OCI-LY3 (cell line): ENCODE data around the gene RINL.

Source experiments
- H2AFZ ChIP-seq: fragments of 200-600, 300-600 bp; shearing (Covaris generic); 2 replicates; pipeline ENCODE4 v1.6.0; 2014; ENCODE audit warnings: antibody characterized with exemption, low read depth, low read length
- H3K27ac ChIP-seq: fragments of 200-600, 300-600 bp; sonication (generic); 2 replicates; pipeline ENCODE4 v1.5.1; 2014; ENCODE audit warnings: mild to moderate bottlenecking, low read length, moderate library complexity, mixed read lengths
- H3K27me3 ChIP-seq: fragments of 200-600, 300-600 bp; sonication (generic); 2 replicates; pipeline ENCODE4 v1.6.1; 2014; ENCODE audit warnings: low read depth, low read length, mixed read lengths
- H3K36me3 ChIP-seq: fragments of 200-600, 300-600 bp; sonication (generic); replicated peaks from 2 replicates; pipeline ENCODE3; 2014; ENCODE audit warnings: low read depth, low read length, mixed read lengths
- H3K4me1 ChIP-seq: fragments of 300-600, 200-600 bp; sonication (generic); 2 replicates; pipeline ENCODE4 v1.6.1; 2014; ENCODE audit warnings: low read length, mixed read lengths
- H3K4me2 ChIP-seq: fragments of 200-600, 300-600 bp; sonication (generic); 2 replicates; pipeline ENCODE4 v1.6.1; 2014; ENCODE audit warnings: low read length, mixed read lengths
- H3K4me3 ChIP-seq: fragments of 300-600, 200-600 bp; sonication (generic); 2 replicates; pipeline ENCODE4 v1.5.1; 2014; ENCODE audit warnings: antibody characterized with exemption, mild to moderate bottlenecking, low read length, moderate library complexity
- H3K79me2 ChIP-seq: fragments of 300-600, 200-600 bp; shearing (Covaris generic); 2 replicates; pipeline ENCODE4 v1.6.1; 2014; ENCODE audit warnings: mild to moderate bottlenecking, low read length, mixed read lengths
- H3K9ac ChIP-seq: fragments of 300-600, 200-600 bp; shearing (Covaris generic); 2 replicates; pipeline ENCODE4 v1.6.0; 2014; ENCODE audit warnings: mild to moderate bottlenecking, low read length, moderate library complexity
- H3K9me3 ChIP-seq: fragments of 200-600, 300-600 bp; shearing (Covaris generic); 2 replicates; pipeline ENCODE4 v1.6.1; 2014; ENCODE audit warnings: low read length, mixed read lengths; ENCODE audit not compliant: insufficient read depth
- H4K20me1 ChIP-seq: fragments of 200-600, 300-600 bp; sonication (generic); 2 replicates; pipeline ENCODE4 v1.6.1; 2016; ENCODE audit warnings: low read length, mixed read lengths; ENCODE audit not compliant: insufficient read depth
- EZH2phosphoT487 ChIP-seq: fragments of 200-600 bp; shearing (Covaris generic); IDR thresholded peaks from 2 replicates; pipeline ENCODE4 v1.6.1; 2018; ENCODE audit warnings: antibody characterized with exemption, mixed run types, low read depth
- TF ChIP-seq, protein P1 (sequence below): fragments of 200-600, 300-600 bp; sonication (generic); IDR thresholded peaks from 2 replicates; pipeline ENCODE4 v1.5.1; 2014; ENCODE audit warnings: antibody characterized with exemption, low read length, low read depth

Gene RINL

DNA sequence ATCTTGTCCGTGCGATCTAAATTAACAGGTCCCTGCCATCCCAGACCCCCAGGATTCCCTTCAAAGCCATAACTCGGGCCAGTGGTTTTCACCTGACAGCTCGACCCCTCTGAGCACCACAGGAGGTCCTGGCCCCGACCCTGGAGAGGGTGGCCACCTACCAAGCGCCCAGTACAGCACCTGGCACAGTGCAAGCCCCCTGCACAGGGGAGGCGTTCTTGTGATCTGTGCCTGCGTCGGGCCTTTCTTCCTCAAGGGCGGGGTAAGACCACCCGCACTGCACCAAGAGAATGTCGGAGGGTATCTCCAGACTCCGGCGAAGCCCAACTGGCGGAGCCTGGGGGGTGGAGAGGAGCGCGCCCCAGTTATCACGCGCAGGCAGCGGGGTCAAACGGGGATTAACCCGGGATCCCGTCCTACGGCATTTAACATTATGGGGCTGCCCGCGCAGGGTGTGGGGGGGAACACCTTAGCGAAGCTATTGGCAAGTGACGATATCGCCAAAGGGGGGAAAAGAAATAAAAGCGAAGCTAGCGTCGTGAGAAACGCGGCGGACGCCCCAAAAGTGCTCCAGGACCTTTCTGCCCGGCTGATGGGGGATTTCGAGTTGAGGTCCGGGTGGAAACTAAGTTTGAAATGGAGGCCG, 27.0 kb downstream of the RINL start:
- no peak overlapping the region for H2AFZ ChIP-seq
- peak overlapping the region; percentile 89 for H3K27ac ChIP-seq
- TF ChIP-seq, protein P1, sequence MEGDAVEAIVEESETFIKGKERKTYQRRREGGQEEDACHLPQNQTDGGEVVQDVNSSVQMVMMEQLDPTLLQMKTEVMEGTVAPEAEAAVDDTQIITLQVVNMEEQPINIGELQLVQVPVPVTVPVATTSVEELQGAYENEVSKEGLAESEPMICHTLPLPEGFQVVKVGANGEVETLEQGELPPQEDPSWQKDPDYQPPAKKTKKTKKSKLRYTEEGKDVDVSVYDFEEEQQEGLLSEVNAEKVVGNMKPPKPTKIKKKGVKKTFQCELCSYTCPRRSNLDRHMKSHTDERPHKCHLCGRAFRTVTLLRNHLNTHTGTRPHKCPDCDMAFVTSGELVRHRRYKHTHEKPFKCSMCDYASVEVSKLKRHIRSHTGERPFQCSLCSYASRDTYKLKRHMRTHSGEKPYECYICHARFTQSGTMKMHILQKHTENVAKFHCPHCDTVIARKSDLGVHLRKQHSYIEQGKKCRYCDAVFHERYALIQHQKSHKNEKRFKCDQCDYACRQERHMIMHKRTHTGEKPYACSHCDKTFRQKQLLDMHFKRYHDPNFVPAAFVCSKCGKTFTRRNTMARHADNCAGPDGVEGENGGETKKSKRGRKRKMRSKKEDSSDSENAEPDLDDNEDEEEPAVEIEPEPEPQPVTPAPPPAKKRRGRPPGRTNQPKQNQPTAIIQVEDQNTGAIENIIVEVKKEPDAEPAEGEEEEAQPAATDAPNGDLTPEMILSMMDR = no peak
- TF ChIP-seq EZH2phosphoT487 = no peak

DNA sequence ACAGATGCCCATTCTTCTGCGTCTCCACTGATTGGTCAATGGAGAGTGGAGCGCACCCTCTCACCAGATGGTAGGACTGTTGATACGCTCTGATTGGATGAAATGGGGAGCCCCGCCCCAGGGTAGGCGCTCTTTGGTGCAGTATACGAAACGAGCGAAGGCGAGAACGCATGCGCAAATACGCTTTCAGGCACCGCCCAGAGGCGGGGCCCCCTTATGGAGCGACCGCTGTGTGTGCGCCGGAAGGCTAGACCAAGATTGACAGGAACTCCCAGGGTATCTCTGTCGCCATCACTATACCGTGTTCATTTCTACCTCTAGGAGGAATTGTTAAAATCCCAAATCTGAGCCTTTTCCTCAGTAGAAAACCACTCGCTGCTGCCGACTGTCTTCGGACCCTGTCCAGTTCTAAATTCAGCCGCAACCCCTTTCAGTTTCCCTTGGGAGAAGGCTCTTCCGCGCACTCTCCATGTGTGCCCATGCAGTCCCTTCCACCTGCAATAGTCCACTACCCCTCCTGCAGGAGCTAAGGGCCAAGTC, 27.6 kb downstream of the RINL start:
- peaks cover 18% of the 10 kb centered on the region for H3K4me1 ChIP-seq
- peak overlapping the region; percentile 90 for H3K9ac ChIP-seq
- H3K27ac ChIP-seq = peak overlapping the region; percentile 93
- H3K4me3 ChIP-seq = peak overlapping the region; percentile 79
- peak overlapping the region; percentile 96 for H3K4me2 ChIP-seq
- no peak for TF ChIP-seq EZH2phosphoT487
- TF ChIP-seq, protein P1 = no peak
- H3K9me3 ChIP-seq = no peaks in the 10 kb centered on the region
- no peak overlapping the region for H2AFZ ChIP-seq
- peaks cover 52% of the 10 kb centered on the region for H3K79me2 ChIP-seq
- H4K20me1 ChIP-seq = peaks cover 27% of the 10 kb centered on the region
- peaks cover 30% of the 10 kb centered on the region for H3K36me3 ChIP-seq
- H3K27me3 ChIP-seq = no peaks in the 10 kb centered on the region

More for the DNA sequence above, 27.0 kb downstream of the RINL start:
- Histone ChIP-seq H3K36me3 (peaks cover 24% of the 10 kb centered on the region), H3K9me3 (no peaks in the 10 kb centered on the region), H3K4me1 (peaks cover 18% of the 10 kb centered on the region), H4K20me1 (peaks cover 23% of the 10 kb centered on the region), H3K4me3 (peak overlapping the region; percentile 79), H3K4me2 (peak overlapping the region; percentile 96), H3K27me3 (no peaks in the 10 kb centered on the region), H3K79me2 (peaks cover 46% of the 10 kb centered on the region), H3K9ac (peak overlapping the region; percentile 90)

DNA sequence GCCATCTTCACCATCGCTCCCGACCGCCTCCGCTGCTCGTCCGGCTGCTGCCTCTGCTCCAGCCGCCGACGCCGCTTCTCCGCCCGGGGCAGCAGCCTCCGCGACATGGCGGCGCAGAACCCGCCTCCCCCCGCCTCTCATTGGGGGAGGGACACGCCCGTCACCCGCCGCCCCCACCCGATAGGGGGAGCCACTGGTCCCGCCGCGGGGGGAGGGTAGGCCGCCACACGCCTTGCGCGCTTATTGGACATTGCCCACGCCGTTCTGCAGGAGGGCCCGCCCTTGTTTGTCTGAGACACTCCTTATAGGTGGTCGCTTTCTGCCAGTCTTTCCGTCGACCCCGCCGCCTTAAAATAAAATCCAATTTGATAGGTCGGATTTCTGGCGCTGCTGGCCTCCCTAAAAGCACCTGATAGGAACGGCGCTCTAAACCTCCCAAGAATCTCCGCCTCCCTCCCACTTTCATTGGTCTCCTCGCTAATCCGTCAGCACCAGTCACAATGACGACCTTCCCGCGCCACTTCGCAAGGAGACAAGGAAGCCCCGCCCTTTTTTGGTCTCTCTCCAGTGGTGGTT, 28.1 kb downstream of the RINL start, which contains the start of gene HNRNPL:
Gene HNRNPL (minus strand): TSS at position 127 of the 576 bp plus-strand sequence. CDS start 20 bp downstream, at position 107.
- peak within 1 kb of the TSS; percentile 80 for H3K4me3 ChIP-seq
- peaks cover 33% of the 10 kb centered on the region for H3K36me3 ChIP-seq
- peak within 1 kb of the TSS; percentile 97 for H3K9ac ChIP-seq
- H3K4me1 ChIP-seq = peaks cover 18% of the 10 kb centered on the region
- H2AFZ ChIP-seq = no peak within 1 kb of the TSS
- peaks cover 30% of the 10 kb centered on the region for H4K20me1 ChIP-seq
- peak within 1 kb of the TSS; percentile 96 for H3K4me2 ChIP-seq
- TF ChIP-seq EZH2phosphoT487 = no peak
- TF ChIP-seq, protein P1 = peak; percentile 38
- no peaks in the 10 kb centered on the region for H3K9me3 ChIP-seq
- H3K27me3 ChIP-seq = no peaks in the 10 kb centered on the region
- H3K79me2 ChIP-seq = peaks cover 57% of the 10 kb centered on the region
- peak within 1 kb of the TSS; percentile 93 for H3K27ac ChIP-seq

DNA sequence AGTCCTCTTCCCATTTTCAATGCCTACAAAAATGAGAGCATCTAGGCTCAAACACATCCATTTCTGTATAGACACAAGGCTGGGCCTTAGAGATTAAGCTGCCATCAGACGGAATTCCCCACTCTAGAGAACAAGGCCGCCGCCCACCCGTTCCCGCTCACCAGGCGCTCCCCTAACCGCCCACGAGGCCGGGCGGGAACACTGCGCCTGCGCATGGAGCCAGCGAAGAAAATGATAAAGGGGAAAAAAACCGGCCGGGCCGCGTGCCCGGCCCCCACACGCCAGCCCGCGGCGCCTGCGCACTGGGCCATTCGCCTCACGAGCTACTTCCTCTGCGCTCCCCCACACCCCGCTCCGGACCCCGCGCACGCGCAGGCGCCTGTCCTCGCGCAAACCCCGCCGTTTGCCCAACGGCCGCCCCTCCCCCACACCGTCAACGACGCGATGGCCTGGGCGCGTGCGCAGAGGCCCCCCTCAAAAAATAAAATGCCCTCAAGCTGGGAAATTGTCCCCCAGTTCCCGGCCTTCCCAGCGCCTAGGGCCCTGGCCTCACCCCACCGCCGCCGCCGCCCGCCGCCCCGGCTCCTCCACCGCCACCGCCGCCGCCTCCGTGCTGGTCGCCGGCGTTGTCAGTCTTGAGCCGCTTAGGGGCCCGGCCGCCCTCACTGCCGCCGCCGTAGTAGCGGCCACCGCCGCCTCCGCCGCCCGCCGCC, 28.8 kb downstream of the RINL start:
- H3K9ac ChIP-seq = peak overlapping the region; percentile 97
- peak overlapping the region; percentile 88 for H3K4me2 ChIP-seq
- no peak overlapping the region for H2AFZ ChIP-seq
- peaks cover 32% of the 10 kb centered on the region for H4K20me1 ChIP-seq
- H3K9me3 ChIP-seq = no peaks in the 10 kb centered on the region
- H3K79me2 ChIP-seq = peaks cover 64% of the 10 kb centered on the region
- H3K27me3 ChIP-seq = no peaks in the 10 kb centered on the region
- H3K4me1 ChIP-seq = peaks cover 18% of the 10 kb centered on the region
- peak overlapping the region; percentile 80 for H3K4me3 ChIP-seq
- peak overlapping the region; percentile 93 for H3K27ac ChIP-seq
- H3K36me3 ChIP-seq = peaks cover 40% of the 10 kb centered on the region
- no peak for TF ChIP-seq EZH2phosphoT487
- TF ChIP-seq, protein P1 = no peak
